Vagina (tissue), 2 donors: ENCODE measurements around the gene FBLL1.

ENCODE experiments used
- POLR2A ChIP-seq, 2 donors: fragments of 450-650 bp; IDR thresholded peaks; one replicate each; pipeline ENCODE4 v1.6.1; 2017; ENCODE audit warnings: antibody characterized with exemption in 2 of 2, mild to moderate bottlenecking in 2 of 2, moderate library complexity in 2 of 2
- TF ChIP-seq, protein P1 (sequence below), 3 experiments: fragments of 450-650 bp in 2 of 3; fragments of 200-600 bp in 1 of 3; sonication (generic) in 1 of 3; IDR thresholded peaks; one replicate each; pipeline ENCODE4 v1.5.1; 2017 to 2019; ENCODE audit warnings: antibody characterized with exemption in 3 of 3, mild to moderate bottlenecking in 2 of 3, moderate library complexity in 2 of 3

DNA sequence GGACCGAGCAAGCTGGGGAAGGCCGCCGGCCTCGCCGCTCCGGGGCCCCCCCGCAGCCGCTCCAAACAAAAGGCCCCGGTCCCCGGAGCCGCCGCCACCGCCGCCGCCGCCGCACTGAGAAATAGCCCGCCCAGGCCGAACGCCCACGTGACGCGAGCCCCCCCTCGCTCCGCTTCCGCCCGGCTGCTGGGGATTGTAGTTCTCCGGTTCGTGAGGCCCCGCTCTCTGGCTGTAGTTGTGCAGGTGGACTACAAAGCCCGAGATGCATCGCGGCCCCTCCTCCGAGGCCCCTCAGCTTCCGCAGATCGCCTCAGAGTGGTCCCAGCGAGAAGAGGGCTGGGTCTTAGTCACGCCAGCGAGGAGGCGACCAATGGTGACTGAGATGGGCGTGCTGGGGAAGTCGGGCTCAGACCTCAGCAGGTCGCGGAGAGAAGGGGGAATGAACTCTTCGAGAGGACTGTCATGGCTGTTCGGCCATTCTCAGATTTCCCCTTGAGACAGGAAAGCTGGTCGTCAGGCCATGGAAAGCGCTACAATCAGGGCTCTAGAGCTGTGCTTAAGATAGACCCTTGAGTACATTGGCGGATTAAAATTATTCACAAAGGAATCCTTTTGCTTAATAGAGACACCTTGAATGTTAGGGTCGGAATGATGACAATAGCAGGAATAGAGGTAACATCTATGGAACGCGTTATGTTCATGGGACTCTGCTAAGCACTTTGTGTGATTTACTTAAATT, 50.6 kb downstream of the FBLL1 start:
- TF ChIP-seq, protein P1, sequence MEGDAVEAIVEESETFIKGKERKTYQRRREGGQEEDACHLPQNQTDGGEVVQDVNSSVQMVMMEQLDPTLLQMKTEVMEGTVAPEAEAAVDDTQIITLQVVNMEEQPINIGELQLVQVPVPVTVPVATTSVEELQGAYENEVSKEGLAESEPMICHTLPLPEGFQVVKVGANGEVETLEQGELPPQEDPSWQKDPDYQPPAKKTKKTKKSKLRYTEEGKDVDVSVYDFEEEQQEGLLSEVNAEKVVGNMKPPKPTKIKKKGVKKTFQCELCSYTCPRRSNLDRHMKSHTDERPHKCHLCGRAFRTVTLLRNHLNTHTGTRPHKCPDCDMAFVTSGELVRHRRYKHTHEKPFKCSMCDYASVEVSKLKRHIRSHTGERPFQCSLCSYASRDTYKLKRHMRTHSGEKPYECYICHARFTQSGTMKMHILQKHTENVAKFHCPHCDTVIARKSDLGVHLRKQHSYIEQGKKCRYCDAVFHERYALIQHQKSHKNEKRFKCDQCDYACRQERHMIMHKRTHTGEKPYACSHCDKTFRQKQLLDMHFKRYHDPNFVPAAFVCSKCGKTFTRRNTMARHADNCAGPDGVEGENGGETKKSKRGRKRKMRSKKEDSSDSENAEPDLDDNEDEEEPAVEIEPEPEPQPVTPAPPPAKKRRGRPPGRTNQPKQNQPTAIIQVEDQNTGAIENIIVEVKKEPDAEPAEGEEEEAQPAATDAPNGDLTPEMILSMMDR (IDR thresholded peaks at IDR 0.05), result no peak
- TF ChIP-seq POLR2A (IDR thresholded peaks at IDR 0.05), result peak in 1 of 2 donors; percentile 94
